ENCODE measurements around the gene SLC16A10.
"Not testable (repeated sequence)": the region's sequence is repeated elsewhere in the genome, so short reads cannot be mapped to it uniquely, and the experiment has no call there.

The SLC16A10 gene

DNA sequence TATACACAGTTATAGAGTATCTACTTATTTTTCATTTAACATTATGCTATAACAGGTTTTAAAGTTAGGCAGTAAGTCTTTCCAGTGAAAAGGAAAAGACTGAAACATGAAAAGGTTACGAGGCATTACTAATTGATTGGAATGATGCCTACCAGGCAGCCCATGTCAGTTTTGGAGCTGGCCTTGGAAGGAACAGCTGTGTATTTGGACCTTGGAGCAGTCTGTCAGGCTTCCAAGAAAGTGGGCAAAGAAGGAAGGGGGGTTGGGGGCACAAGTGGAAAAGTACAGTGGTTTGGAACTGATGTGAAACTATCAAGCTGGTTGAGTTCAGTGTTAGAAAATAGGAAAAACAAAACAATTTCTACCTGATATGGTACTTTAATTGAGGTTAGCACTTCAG is 41.7 kb downstream of the SLC16A10 start:
- in situ Hi-C loops (cut with HindIII; ENCODE audit: low sequenced_read_pairs) = no loop called here

DNA sequence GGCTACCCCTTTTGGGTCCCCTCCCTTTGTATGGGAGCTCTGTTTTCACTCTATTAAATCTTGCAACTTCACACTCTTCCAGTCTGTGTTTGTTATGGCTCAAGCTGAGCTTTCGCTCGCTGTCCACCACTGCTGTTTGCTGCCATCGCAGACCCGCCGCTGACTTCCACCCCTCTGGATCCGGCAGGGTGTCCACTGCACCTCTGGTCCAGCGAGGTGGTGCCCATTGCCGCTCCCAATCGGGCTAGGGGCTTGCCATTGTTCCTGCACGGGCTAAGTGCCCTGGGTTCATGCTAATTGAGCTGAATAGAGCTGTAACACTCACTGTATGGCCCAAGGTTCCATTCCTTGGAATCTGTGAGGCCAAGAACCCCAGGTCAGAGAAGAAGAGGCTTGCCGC is 43.7 kb downstream of the SLC16A10 start:
- in situ Hi-C loops (cut with HindIII; ENCODE audit: low sequenced_read_pairs) = not testable (repeated sequence)

DNA sequence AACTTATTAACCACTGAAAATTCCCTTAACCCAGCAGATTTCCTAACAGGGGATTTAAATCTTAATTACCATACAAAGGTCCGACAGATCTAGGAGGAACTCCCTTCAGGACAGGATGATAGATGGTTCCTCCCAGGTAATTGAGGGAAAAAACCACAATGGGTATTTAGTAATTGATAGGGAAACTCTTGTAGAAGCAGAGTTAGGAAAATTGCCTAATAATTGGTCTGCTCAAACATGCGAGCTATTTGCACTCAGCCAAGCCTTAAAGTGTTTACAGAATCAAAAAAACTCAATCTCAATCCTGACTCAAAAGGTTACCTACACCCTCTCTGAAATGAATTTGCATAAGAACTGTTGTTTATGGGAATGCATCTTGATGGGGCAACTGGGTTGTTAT is 45.4 kb downstream of the SLC16A10 start:
- in situ Hi-C loops (cut with HindIII; ENCODE audit: low sequenced_read_pairs) = not testable (repeated sequence)

DNA sequence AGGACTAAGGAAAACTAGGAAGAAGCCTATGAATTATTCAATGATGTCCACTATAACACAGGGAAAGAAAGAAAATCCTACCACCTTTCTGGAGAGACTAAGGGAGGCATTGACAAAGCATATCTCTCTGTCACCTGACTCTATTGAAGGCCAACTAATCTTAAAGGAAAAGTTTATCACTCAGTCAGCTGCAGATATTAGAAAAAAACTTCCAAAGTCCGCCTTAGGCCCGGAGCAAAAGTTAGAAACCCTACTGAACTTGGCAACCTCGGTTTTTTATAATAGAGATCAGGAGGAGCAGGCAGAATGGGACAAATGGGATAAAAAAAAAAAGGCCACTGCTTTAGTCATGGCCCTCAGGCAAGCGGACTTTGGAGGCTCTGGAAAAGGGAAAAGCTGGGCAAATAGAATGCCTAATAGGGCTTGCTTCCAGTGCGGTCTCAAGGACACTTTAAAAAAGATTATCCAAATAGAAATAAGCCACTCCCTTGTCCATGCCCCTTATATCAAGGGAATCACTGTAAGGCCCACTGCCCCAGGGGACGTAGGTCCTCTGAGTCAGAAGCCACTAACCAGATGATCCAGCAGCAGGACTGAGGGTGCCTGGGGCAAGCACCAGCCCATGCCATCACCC is 47.0 kb downstream of the SLC16A10 start:
- in situ Hi-C loops (cut with HindIII; ENCODE audit: low sequenced_read_pairs) = not testable (repeated sequence)

DNA sequence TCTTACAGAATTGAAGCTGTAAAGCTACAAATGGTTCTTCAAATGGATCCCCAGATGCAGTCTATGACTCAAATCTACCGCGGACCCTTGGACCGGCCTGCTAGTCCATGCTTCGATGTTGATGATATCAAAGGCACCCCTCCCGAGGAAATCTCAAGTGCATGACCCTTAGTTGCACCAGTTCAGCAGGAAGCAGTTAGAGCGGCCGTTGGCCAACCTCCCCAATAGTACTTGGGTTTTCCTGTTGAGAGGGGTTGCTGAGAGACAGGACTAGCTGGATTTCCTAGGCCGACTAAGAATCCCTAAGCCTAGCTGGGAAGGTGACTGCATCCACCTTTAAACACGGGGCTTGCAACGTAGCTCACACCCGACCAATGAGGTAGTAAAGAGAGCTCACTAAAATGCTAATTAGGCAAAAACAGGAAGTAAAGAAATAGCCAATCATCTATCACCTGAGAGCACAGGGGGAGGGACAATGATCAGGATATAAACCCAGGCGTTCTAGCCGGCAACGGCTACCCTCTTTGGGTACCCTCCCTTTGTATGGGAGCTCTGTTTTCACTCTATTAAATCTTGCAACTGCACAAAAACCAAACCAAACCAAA is 50.3 kb downstream of the SLC16A10 start:
- in situ Hi-C loops (cut with HindIII; ENCODE audit: low sequenced_read_pairs) = not testable (repeated sequence)

DNA sequence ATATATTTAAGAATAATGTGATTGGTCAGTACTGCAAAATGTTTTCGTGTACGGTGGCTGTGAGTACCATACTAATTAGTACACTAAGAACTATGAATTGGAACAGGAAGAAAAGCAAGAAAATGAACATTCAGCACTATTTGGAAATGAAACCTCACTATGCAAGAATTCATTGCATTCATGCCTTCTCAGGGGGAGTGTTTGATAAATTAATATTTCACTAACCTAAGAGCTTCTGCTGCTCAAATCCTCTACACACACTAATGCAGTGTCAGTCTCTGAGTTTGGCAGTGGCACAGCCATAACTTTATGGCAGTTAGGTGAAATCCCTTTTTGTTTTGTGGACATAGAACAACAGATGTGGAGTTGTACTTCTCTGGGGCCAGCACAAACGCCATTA is 60.1 kb downstream of the SLC16A10 start:
- in situ Hi-C loops (cut with HindIII; ENCODE audit: low sequenced_read_pairs) = no loop called here

DNA sequence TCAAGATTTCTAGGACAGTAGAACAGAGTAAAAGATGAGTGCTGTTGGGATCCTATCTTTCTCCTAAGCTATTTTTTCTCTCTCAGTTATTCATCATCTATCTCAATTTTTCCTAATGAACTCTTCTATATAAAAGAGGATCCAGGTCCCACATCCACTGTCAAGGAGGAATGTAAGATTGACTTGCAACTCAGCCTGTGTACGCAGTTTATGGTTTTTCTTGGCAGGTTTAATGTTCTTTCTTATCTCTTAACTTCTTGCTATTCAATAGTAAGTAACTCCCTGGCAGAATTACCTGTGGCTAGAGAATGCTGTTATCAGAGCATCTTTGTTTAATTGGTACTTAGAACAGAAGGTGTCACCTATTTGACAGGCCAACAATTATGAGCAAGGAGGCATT is 60.8 kb downstream of the SLC16A10 start:
- in situ Hi-C loops (cut with HindIII; ENCODE audit: low sequenced_read_pairs) = no loop called here

DNA sequence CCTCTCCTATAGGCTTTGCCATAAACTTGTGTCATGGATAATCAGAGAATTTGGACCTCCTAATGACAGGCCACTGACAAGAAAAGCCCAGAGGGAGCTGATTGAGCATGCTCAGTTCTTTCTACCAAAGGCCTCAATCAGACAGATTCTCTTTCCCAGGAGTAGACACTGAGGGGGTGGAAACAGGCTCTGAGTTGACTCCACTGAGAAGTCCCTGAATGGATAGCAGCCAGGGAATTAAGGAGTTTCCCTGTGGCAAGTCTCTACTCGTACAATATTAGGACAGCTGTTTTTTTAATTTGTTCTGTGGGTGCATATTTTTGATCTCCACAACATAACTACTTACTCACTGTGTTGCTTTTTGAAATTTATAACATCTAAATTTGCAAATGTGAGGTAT is 63.3 kb downstream of the SLC16A10 start:
- in situ Hi-C loops (cut with HindIII; ENCODE audit: low sequenced_read_pairs) = no loop called here

DNA sequence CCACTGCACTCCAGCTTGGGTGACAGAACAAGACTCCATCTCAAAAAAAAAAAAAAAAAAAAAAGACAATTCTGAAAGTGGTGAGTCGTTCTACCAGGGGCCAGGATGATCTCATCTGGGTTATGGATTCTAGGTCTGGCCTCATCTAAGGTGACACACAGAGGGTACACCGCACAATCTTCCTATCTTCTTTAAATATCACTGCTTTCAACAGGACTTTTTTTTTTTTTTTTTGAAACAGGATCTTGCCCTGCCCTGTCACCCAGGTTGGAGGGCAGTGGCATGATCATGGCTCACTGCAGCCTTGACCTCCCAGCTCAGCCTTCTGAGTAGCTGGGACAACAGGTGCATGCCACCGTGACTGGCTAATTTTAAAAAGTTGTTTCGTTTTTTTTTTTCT is 67.7 kb downstream of the SLC16A10 start:
- in situ Hi-C loops (cut with HindIII; ENCODE audit: low sequenced_read_pairs) = no loop called here

DNA sequence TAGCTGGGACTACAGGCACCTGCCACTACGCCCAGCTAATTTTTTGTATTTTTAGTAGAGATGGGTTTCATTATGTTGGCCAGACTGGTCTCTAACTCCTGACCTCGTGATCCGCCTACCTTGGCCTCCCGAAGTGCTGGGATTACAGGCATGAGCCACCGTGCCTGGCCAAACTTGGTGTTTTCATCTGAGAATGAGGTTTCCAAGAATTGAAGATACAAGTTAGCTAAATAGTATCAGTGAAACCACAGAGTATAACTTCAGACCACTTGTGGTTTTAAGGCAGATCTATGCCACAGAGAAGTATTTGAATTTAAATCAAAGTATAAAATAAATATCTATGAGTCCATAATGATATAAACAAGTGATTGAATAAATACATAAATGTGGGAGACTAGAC is 70.1 kb downstream of the SLC16A10 start:
- in situ Hi-C loops (cut with HindIII; ENCODE audit: low sequenced_read_pairs) = no loop called here

DNA sequence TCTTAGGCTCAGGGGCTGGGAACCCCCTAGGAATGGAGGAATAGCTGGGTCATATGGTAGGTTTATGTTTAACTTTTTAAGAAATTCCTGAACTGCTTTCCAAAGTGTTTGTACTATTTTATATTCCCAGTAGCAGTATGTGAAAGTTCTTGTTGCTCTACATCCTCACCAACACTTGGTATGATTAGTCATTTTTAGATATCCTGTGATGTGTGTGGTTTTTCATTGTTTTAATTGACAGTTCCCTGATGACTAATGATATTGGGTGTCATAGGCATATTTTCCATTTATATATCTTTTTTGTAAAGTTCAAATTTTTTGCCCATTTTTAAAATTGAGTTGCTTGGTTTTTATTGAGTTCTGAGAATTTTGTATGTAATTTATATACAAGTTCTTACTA is 72.3 kb downstream of the SLC16A10 start:
- in situ Hi-C loops (cut with HindIII; ENCODE audit: low sequenced_read_pairs) = no loop called here

DNA sequence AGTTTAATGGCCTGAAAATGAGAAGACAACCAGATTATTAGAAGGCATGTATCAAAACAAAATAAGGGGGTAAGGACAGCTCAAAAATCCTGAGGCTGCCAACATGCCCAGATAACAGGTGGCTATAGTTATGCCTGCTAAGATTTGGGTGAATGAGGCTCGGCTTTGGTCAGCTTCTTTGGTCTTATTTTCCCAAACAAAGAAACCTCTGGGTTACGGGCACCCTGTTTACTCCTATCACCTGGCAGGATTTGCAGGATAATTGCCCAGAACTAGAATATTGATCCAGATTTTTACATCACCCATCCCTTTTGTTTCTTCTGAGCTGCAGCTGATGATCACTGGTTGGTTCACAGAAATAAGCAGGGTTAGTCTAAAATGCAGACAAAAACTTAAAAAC is 74.3 kb downstream of the SLC16A10 start:
- in situ Hi-C loops (cut with HindIII; ENCODE audit: low sequenced_read_pairs) = no loop called here

DNA sequence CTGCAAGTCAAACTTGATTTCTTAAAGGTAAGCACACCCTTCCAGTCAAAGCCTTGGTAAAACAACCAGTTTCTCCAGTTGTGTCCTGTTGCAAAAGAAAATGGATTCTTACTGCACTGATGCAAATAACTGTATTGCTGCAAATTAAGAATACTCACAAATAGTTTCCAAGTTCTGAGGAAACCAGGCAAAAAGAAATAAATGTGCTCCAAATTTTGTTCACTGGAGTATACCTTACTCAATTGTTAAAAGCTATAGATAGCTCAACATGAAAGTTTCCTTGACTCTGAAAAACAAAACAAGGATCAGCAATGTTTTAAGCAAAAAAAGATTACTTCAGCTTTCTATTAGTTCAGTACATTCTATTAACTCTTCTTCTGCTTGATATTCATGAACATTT is 75.2 kb downstream of the SLC16A10 start:
- in situ Hi-C loops (cut with HindIII; ENCODE audit: low sequenced_read_pairs) = no loop called here

DNA sequence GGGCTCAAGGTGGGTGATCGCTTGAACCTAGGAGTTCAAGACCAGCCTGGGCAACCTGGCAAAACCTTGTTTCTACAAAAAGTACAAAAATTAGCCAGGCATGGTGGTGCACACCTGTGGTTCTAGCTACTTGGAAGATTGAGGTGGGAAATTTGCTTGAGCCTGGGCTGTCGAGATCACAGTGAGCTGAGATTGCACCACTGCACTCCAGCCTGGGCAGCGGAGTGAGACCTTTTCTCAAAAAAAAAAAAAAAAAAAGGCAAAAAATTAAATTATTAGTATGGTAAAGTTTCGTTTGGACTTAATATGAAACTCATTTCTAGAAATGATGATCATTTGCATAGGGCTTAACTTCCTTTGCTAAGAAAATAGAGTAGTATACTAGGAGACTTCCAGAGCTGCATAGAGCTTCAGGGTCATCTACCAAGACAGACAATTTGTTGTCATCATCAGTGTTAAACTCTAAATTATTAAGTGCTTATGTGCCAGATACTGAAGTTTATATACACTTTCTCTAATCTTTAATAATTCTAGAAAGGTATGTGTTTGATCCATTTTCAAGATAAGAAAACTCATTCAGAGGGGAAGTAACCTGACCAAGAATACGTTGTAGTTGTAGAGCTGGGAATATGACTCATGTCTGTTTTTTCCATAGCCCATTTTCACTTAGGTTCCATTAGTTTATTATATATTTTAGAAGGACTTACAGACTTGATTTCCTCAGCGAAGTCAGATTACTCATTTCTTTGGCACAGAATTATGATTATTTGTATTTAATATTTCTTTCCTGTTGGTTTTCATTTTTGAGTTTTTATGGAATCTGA is 84.5 kb downstream of the SLC16A10 start:
- in situ Hi-C loops (cut with HindIII; ENCODE audit: low sequenced_read_pairs) = no loop called here

DNA sequence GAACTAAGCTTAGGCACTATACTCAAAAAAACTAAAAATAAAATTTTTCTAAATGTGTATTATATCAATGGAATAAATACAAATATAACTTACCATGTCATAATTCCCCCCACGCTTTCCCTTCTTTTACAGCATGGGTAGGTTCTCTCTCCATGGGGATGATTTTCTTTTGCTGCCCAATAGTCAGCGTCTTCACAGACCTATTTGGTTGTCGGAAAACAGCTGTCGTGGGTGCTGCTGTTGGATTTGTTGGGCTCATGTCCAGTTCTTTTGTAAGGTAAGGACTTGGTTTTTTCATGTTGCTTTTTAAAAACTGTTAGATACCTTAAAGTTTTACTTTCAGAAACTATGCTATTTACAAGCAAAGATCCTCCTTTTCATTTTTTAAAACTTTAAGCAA is 85.3 kb downstream of the SLC16A10 start:
- in situ Hi-C loops (cut with HindIII; ENCODE audit: low sequenced_read_pairs) = no loop called here

DNA sequence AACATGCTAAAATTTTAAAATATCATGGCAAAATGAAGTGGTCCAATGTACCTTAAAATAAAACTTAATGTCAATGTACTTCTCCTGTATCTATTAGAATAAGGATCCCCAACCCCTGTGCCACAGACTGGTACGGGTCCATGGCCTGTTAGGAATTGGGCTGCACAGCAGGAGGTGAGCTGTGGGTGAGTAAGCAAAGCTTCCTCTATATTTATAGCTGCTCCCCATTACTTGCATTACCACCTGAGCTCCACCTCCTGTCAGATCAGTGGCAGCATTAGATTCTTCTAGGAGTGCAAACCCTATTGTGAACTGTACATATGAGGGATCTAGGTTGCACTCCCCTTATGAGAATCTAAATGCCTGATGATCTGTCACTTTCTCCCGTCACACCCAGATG is 86.0 kb downstream of the SLC16A10 start:
- in situ Hi-C loops (cut with HindIII; ENCODE audit: low sequenced_read_pairs) = no loop called here

DNA sequence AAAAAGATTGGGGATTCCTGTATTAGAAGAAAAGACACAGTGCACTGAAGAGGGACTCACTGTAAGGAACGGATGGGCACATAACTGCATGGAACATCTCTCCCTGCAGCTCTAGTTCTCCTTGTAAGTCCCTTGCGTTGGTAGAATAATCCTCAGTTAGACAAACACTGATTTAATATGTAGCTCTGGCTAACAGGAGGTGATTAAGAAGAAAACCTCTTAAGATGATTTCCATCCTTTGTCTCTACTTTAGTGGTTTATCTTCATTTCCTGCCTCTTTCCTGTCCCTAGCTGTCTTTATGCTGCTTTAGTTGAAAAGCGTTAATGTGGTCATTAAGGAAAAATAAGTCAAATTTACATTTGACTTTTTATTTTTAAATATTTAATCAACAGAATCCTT is 86.6 kb downstream of the SLC16A10 start:
- in situ Hi-C loops (cut with HindIII; ENCODE audit: low sequenced_read_pairs) = no loop called here

DNA sequence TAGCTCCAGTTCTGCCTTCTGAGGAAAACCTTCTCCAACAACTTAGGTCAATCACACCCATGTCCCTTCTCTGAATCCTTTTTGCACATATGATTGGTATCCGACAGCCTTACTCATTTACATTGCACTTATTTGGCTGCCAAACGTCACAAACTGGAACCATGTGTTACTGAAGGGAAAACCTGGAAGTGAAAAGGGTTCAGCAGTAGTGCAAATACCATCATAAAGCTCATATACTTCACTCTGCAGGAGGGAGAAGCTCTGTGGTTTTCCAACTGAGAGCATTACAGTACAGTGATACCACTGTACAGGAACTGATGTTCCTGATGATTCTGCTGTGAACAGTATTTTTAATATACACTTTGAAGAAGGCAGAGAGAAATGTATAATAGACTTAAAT is 87.8 kb downstream of the SLC16A10 start:
- in situ Hi-C loops (cut with HindIII; ENCODE audit: low sequenced_read_pairs) = no loop called here

DNA sequence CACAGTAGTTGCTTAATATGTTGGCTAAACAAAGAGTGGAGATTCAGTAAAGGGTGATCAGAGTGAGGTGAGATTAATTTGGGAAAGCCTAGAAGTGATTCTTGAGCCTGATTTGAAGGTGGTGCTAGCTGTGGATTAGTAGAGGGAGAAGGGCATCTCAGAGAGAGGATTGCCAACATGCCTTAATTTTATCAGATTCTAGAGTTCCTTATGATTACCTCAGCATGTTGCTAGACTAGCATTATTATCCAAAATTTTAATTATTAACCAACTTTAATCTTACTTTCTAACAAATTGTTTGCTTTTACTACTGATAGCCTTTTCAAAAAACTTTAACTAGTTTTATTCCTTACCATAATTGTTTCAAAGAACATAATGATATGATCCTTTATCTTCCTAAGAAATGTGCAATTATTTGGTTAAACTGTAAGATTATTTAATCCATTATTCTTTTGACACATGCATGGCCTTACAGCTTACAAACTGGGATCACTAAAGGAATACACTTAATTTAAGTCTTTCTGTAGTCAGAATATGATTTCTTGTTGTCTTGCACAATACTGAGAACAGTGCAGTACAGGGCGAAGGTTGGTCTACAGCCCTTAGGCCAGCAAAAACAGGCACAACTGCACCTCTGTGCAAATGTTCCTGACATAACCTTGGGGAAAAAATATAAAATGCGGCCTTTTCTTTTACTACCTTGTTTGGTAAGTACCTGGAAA is 88.9 kb downstream of the SLC16A10 start:
- in situ Hi-C loops (cut with HindIII; ENCODE audit: low sequenced_read_pairs) = no loop called here

DNA sequence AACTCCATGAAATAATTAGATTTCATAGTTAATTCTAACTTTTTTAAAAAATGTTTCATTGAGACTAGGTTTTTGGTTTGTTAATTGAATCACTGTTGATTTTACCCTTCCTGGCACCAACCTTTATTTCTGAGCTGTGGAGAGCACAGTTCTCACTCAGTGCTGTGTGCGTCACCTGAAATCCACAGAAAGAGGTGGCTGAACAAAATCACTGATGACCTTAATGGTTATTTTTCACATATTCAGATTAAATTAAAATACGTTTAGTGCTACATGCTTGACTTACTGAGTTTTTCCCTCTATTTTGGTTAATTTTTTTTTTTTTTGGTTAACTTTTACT is 89.4 kb downstream of the SLC16A10 start:
- in situ Hi-C loops (cut with HindIII; ENCODE audit: low sequenced_read_pairs) = no loop called here

DNA sequence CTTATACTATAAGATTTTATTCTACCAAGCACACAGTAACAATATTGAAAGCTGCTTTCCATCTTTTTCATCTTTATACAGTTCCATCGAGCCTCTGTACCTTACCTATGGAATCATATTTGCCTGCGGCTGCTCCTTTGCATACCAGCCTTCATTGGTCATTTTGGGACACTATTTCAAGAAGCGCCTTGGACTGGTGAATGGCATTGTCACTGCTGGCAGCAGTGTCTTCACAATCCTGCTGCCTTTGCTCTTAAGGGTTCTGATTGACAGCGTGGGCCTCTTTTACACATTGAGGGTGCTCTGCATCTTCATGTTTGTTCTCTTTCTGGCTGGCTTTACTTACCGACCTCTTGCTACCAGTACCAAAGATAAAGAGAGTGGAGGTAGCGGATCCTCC is 89.8 kb downstream of the SLC16A10 start:
- in situ Hi-C loops (cut with HindIII; ENCODE audit: low sequenced_read_pairs) = no loop called here
